Smooth muscle cell of trachea (primary cell): ENCODE results near the gene NLE1. TPM values are rescaled to one million over a fixed set of nuclear protein-coding genes. Genes with fewer than 3 reads are reported as not detected.

ENCODE experiments used
- total RNA-seq: library from RNA; depleted of rRNA; stranded (reverse); fragments of >200 nt; gene quantifications from 2 replicates; pipeline ENCODE4 v1.2.1, GENCODE V29; 2014

NLE1 gene
- total RNA-seq, result 27.9 and 30.6 TPM in 2 replicates

GRCh38 chr17:35141681-35142466 is at the start of gene NLE1:
Gene NLE1, minus strand, starts transcription at chr17:35142303. Its CDS starts 28 bp downstream, at chr17:35142275.

GRCh38 chr17:35147375-35147905 is 5.3 kb upstream of the NLE1 start, which contains the start of gene UNC45B:
Gene UNC45B, plus strand, starts transcription at chr17:35147817. Its CDS starts 447 bp downstream, at chr17:35148264.

GRCh38 chr17:35121315-35121714 is 20.8 kb downstream of the NLE1 start, which contains the start of gene FNDC8:
Gene FNDC8, plus strand, starts transcription at chr17:35121615. Its CDS starts 79 bp downstream, at chr17:35121694.

GRCh38 chr17:35119370-35120165 is 22.5 kb downstream of the NLE1 start, which contains the start of gene RAD51D:
Gene RAD51D, minus strand, starts transcription at chr17:35119860. Its CDS starts 247 bp downstream, at chr17:35119613.

Other genes starting within 250 kb of the NLE1 start
- 1.0 and 1.7 TPM in 2 replicates for gene CCT6B, start 180.8 kb downstream of the NLE1 start, total RNA-seq
- 12.4 and 14.0 TPM in 2 replicates for gene ZNF830, start 180.8 kb downstream of the NLE1 start, total RNA-seq
- gene LIG3, start 161.8 kb downstream of the NLE1 start, total RNA-seq, result 30.8 and 33.5 TPM in 2 replicates
- gene RFFL, start 78.6 kb downstream of the NLE1 start, total RNA-seq, result 16.7 and 27.5 TPM in 2 replicates
- 16.4 and 20.7 TPM in 2 replicates for gene RAD51D, start 22.4 kb downstream of the NLE1 start, total RNA-seq
- gene FNDC8, start 20.7 kb downstream of the NLE1 start, total RNA-seq, result not detected in 2 replicates
- not detected in 2 replicates for gene UNC45B, start 5.5 kb upstream of the NLE1 start, total RNA-seq
- not detected in 2 replicates for gene SLC35G3, start 52.1 kb upstream of the NLE1 start, total RNA-seq
- 127 and 142 TPM in 2 replicates for gene SLFN5, start 100.8 kb upstream of the NLE1 start, total RNA-seq
- 70.8 and 90.3 TPM in 2 replicates for gene SLFN11, start 231.3 kb upstream of the NLE1 start, total RNA-seq